Osteoblast (primary cell): Measurements from ENCODE around the gene ADD1. TPM values are rescaled to one million over a fixed set of nuclear protein-coding genes. Genes with fewer than 3 reads are reported as not detected.
A peak's percentile ranks its signal among the peaks of the same experiment; 100 is the strongest.

Experiments used
- DNase-seq: peaks from one replicate; pipeline ENCODE4 v3.0.0; 2011; ENCODE audit warnings: low spot score, mixed read lengths; ENCODE audit not compliant: insufficient read length; ENCODE audit errors: missing footprints
- H2AFZ ChIP-seq: 2 replicates; pipeline ENCODE4 v1.6.0; 2011; ENCODE audit warnings: mild to moderate bottlenecking, low read length
- H3K27ac ChIP-seq: 2 replicates; pipeline ENCODE4 v1.5.1; 2011; ENCODE audit warnings: mild to moderate bottlenecking, low read depth, low read length, moderate library complexity
- H3K27me3 ChIP-seq: 2 replicates; pipeline ENCODE4 v1.6.0; 2012; ENCODE audit warnings: mild to moderate bottlenecking, control low read depth, inconsistent platforms, low read length, moderate library complexity; ENCODE audit not compliant: insufficient read depth
- H3K36me3 ChIP-seq: 2 replicates; pipeline ENCODE4 v1.5.1; 2011; ENCODE audit warnings: mild to moderate bottlenecking, low read length, control low read depth, moderate library complexity; ENCODE audit not compliant: insufficient read depth
- H3K4me1 ChIP-seq: 2 replicates; pipeline ENCODE4 v1.5.1; 2011; ENCODE audit warnings: mild to moderate bottlenecking, low read length, control low read depth, moderate library complexity; ENCODE audit not compliant: insufficient read depth
- H3K4me2 ChIP-seq: 2 replicates; pipeline ENCODE4 v1.6.0; 2011; ENCODE audit warnings: mild to moderate bottlenecking, low read length; ENCODE audit not compliant: insufficient read depth
- H3K4me3 ChIP-seq: fragments of 200-600 bp; sonication (generic); 3 replicates; pipeline ENCODE4 v1.5.1; 2012; ENCODE audit warnings: mild to moderate bottlenecking, low read length, inconsistent platforms; ENCODE audit not compliant: insufficient read depth
- H3K79me2 ChIP-seq: 2 replicates; pipeline ENCODE4 v1.6.0; 2012; ENCODE audit warnings: mild to moderate bottlenecking, low read length, control low read depth, inconsistent platforms; ENCODE audit not compliant: insufficient read depth
- H3K9me3 ChIP-seq: 2 replicates; pipeline ENCODE4 v1.5.1; 2011; ENCODE audit warnings: low read depth, low read length, control low read depth
- H4K20me1 ChIP-seq: 2 replicates; pipeline ENCODE4 v1.6.0; 2012; ENCODE audit warnings: mild to moderate bottlenecking, low read length, control low read depth; ENCODE audit not compliant: insufficient read depth
- CTCF ChIP-seq: IDR thresholded peaks from 2 replicates; pipeline ENCODE4 v1.5.1; 2011; ENCODE audit warnings: mild to moderate bottlenecking, low read depth, low read length, moderate library complexity; ENCODE audit errors: extremely low read depth
- total RNA-seq: library from RNA; depleted of rRNA; stranded (reverse); fragments of >200 nt; gene quantifications from 2 replicates; pipeline ENCODE4 v1.2.3, GENCODE V29; 2012

The ADD1 gene
- total RNA-seq, 1 donor: 200 TPM

DNA sequence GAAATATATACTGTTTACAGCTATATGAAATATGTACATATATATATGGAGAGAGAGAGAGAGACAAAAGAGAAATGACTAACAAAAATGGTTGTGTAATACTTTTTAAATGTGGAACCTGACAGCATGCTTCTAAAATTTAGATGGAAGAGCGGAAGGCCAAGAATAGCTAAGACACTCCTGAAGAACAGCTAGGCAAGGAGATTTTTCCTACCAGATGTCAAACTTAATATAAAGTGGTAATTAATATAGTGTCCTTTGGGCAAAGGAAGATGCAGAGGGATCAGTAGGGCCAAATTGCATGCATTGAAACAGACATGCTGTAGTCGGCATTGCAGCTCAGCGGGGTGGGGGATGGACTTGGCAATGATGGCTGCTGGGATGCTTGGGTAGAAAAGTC is 45.2 kb downstream of the ADD1 start:
- no peak for TF ChIP-seq CTCF
- peaks cover 14% of the 10 kb centered on the region for H4K20me1 ChIP-seq
- H3K27me3 ChIP-seq: no peaks in the 10 kb centered on the region
- H3K79me2 ChIP-seq: peaks cover 60% of the 10 kb centered on the region
- no peaks in the 10 kb centered on the region for H3K9me3 ChIP-seq
- H3K4me3 ChIP-seq: no peak overlapping the region
- no peak overlapping the region for H3K27ac ChIP-seq
- H3K4me2 ChIP-seq: no peak overlapping the region
- H3K36me3 ChIP-seq: peaks cover 28% of the 10 kb centered on the region
- DNase-seq: no peak
- peaks cover 7% of the 10 kb centered on the region for H3K4me1 ChIP-seq
- H2AFZ ChIP-seq: no peak overlapping the region

DNA sequence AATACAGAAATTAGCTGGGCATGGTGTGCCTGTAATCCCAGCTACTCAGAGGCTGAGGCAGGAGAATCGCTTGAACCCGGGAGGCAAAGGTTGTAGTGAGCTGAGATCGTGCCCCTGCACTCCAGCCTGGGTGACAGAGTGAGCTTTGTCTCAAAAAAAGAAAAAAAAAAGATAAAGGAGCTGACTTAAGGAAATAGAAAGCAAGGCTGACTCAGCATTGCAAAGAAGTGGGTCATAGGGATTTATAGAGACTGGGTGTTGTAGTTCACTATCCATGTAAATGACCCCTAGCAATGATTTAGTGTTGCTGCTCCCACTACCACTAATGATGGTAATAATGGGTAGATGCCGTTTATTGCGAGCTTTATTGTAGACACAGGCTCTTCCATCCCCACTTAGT is 47.6 kb downstream of the ADD1 start:
- Histone ChIP-seq H4K20me1 (peaks cover 14% of the 10 kb centered on the region), H3K4me3 (no peak overlapping the region), H3K4me2 (no peak overlapping the region), H2AFZ (no peak overlapping the region), H3K4me1 (peaks cover 7% of the 10 kb centered on the region), H3K9me3 (no peaks in the 10 kb centered on the region), H3K27me3 (no peaks in the 10 kb centered on the region), H3K27ac (no peak overlapping the region), H3K36me3 (peaks cover 31% of the 10 kb centered on the region), H3K79me2 (peaks cover 52% of the 10 kb centered on the region)
- no peak for TF ChIP-seq CTCF
- DNase-seq: peak; percentile 89

DNA sequence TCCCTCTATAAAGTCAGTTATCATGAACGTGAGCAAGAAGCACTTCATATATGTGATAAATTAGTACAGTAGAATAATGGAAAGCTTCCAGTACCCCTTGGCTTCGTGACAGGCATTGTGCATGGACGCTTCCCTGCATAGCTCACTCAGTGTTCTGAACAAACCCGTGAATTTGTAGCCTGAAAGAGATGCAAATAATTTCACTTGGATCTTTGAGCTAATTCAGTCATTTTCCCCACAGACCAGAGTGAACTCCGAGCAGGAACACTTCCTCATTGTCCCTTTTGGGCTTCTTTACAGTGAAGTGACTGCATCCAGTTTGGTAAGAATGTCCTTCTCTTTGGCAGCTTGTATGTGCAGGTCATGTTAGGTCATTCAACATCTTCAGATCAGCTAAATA is 50.1 kb downstream of the ADD1 start:
- Histone ChIP-seq H3K9me3 (no peaks in the 10 kb centered on the region), H4K20me1 (peaks cover 5% of the 10 kb centered on the region), H3K4me1 (peaks cover 7% of the 10 kb centered on the region), H3K4me2 (no peak overlapping the region), H3K27ac (no peak overlapping the region), H2AFZ (no peak overlapping the region), H3K36me3 (peaks cover 44% of the 10 kb centered on the region), H3K79me2 (peaks cover 43% of the 10 kb centered on the region), H3K27me3 (no peaks in the 10 kb centered on the region), H3K4me3 (no peak overlapping the region)
- TF ChIP-seq CTCF: no peak
- no peak for DNase-seq

DNA sequence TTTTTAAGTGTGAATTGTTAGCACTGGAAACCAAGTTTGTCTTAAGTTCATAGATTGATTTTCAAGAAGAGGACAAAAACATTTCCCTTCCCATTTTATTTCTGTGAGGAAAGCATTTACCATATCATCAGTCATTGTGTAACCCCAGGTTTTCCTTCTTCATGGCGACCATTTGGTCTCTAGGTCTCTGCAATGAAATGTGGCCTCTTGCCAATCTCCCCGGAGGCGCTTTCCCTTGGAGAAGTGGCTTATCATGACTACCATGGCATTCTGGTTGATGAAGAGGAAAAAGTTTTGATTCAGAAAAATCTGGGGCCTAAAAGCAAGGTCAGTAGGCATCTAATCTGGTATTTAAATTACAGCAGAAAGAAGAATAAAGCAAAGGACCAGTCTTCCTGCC is 54.4 kb downstream of the ADD1 start:
- H3K27ac ChIP-seq: no peak overlapping the region
- H3K4me2 ChIP-seq: no peak overlapping the region
- H3K4me1 ChIP-seq: no peaks in the 10 kb centered on the region
- H3K79me2 ChIP-seq: peaks cover 27% of the 10 kb centered on the region
- no peaks in the 10 kb centered on the region for H3K9me3 ChIP-seq
- no peak for TF ChIP-seq CTCF
- H4K20me1 ChIP-seq: no peaks in the 10 kb centered on the region
- no peak overlapping the region for H3K4me3 ChIP-seq
- H3K27me3 ChIP-seq: no peaks in the 10 kb centered on the region
- no peak overlapping the region for H2AFZ ChIP-seq
- peaks cover 67% of the 10 kb centered on the region for H3K36me3 ChIP-seq
- DNase-seq: no peak
